Islet of Langerhans (tissue), 1 donor: ENCODE results near the gene MRTFA.
A peak's percentile ranks its signal among the peaks of the same experiment; 100 is the strongest.

Experiments used
- FAIRE-seq: peaks from one replicate; lab custom pipeline; 2011; peaks lifted over from hg19 to GRCh38; lab: Jason Lieb, UNC

The MRTFA gene

GRCh38 chr22:40462195-40462984 lies 174.1 kb downstream of the MRTFA start:
- FAIRE-seq = no peak

- FAIRE-seq = no peak
Measured at GRCh38 chr22:40453671-40454070, 182.8 kb downstream of the MRTFA start.

GRCh38 chr22:40452730-40453487 lies 183.6 kb downstream of the MRTFA start:
- no peak for FAIRE-seq

- FAIRE-seq = no peak
Measured at GRCh38 chr22:40451210-40451609, 185.3 kb downstream of the MRTFA start.

GRCh38 chr22:40450616-40451015 lies 185.9 kb downstream of the MRTFA start:
- FAIRE-seq = no peak

GRCh38 chr22:40449676-40450035 lies 186.9 kb downstream of the MRTFA start:
- no peak for FAIRE-seq

- FAIRE-seq = no peak
Measured at GRCh38 chr22:40446203-40446602, 190.3 kb downstream of the MRTFA start.

- FAIRE-seq = no peak
Measured at GRCh38 chr22:40444178-40444831, 192.2 kb downstream of the MRTFA start.

GRCh38 chr22:40443732-40444131 lies 192.8 kb downstream of the MRTFA start:
- FAIRE-seq = no peak

- FAIRE-seq = no peak
Measured at GRCh38 chr22:40441761-40442390, 194.6 kb downstream of the MRTFA start.

- FAIRE-seq = peak; percentile 99
Measured at GRCh38 chr22:40436505-40437431, 199.8 kb downstream of the MRTFA start.

- FAIRE-seq = no peak
Measured at GRCh38 chr22:40434745-40435144, 201.8 kb downstream of the MRTFA start.

GRCh38 chr22:40434106-40434505 lies 202.4 kb downstream of the MRTFA start:
- no peak for FAIRE-seq

- FAIRE-seq = no peak
Measured at GRCh38 chr22:40433416-40434090, 203.0 kb downstream of the MRTFA start.

GRCh38 chr22:40432625-40433024 lies 203.9 kb downstream of the MRTFA start:
- no peak for FAIRE-seq

GRCh38 chr22:40432157-40432556 lies 204.4 kb downstream of the MRTFA start:
- no peak for FAIRE-seq

- no peak for FAIRE-seq
Measured at GRCh38 chr22:40430991-40431390, 205.5 kb downstream of the MRTFA start.

GRCh38 chr22:40429481-40429880 lies 207.0 kb downstream of the MRTFA start:
- no peak for FAIRE-seq

- no peak for FAIRE-seq
Measured at GRCh38 chr22:40428796-40429195, 207.7 kb downstream of the MRTFA start.

- FAIRE-seq = peak; percentile 97
Measured at GRCh38 chr22:40426594-40427333, 209.8 kb downstream of the MRTFA start.
